ENCODE data around the gene CTU2.

The CTU2 gene

GRCh38 chr16:88747588-88748301 lies 41.4 kb downstream of the CTU2 start:
- DNase-seq: peak; percentile 72

- no peak for DNase-seq
Measured at GRCh38 chr16:88748364-88748763, 42.1 kb downstream of the CTU2 start.

GRCh38 chr16:88749358-88749757 lies 43.1 kb downstream of the CTU2 start:
- DNase-seq: no peak

- DNase-seq: no peak
Measured at GRCh38 chr16:88750854-88751253, 44.6 kb downstream of the CTU2 start.

- no peak for DNase-seq
Measured at GRCh38 chr16:88752386-88753002, 46.2 kb downstream of the CTU2 start.

- no peak for DNase-seq
Measured at GRCh38 chr16:88753191-88753590, 46.9 kb downstream of the CTU2 start.

GRCh38 chr16:88753602-88754001 lies 47.3 kb downstream of the CTU2 start:
- DNase-seq: no peak

- no peak for DNase-seq
Measured at GRCh38 chr16:88754109-88754911, 48.0 kb downstream of the CTU2 start.

- DNase-seq: peak; percentile 13
Measured at GRCh38 chr16:88754912-88755744, 48.8 kb downstream of the CTU2 start.

- no peak for DNase-seq
Measured at GRCh38 chr16:88755745-88756443, 49.6 kb downstream of the CTU2 start.

- no peak for DNase-seq
Measured at GRCh38 chr16:88758227-88758943, 52.1 kb downstream of the CTU2 start.

- no peak for DNase-seq
Measured at GRCh38 chr16:88758944-88759244, 52.6 kb downstream of the CTU2 start.

- peak; percentile 12 for DNase-seq
Measured at GRCh38 chr16:88759245-88759975, 53.1 kb downstream of the CTU2 start.

GRCh38 chr16:88759976-88760350 lies 53.7 kb downstream of the CTU2 start:
- DNase-seq: no peak

- no peak for DNase-seq
Measured at GRCh38 chr16:88760424-88761142, 54.3 kb downstream of the CTU2 start.

GRCh38 chr16:88761143-88761534 lies 54.8 kb downstream of the CTU2 start:
- no peak for DNase-seq

- no peak for DNase-seq
Measured at GRCh38 chr16:88761830-88762229, 55.5 kb downstream of the CTU2 start.

- no peak for DNase-seq
Measured at GRCh38 chr16:88762258-88762870, 56.1 kb downstream of the CTU2 start.

- no peak for DNase-seq
Measured at GRCh38 chr16:88762941-88763340, 56.6 kb downstream of the CTU2 start.

- no peak for DNase-seq
Measured at GRCh38 chr16:88763502-88764053, 57.3 kb downstream of the CTU2 start.

Measured in inflammatory macrophage treated with lipopolysaccharide for 4 hours (primary cell).